Measurements from ENCODE around the gene TMEFF2. TPM values are rescaled to one million over a fixed set of nuclear protein-coding genes. Genes with fewer than 3 reads are reported as not detected.

Gene TMEFF2
- total RNA-seq, 4 donors from 2014 or later: 1.5 TPM; not detected in 3

DNA sequence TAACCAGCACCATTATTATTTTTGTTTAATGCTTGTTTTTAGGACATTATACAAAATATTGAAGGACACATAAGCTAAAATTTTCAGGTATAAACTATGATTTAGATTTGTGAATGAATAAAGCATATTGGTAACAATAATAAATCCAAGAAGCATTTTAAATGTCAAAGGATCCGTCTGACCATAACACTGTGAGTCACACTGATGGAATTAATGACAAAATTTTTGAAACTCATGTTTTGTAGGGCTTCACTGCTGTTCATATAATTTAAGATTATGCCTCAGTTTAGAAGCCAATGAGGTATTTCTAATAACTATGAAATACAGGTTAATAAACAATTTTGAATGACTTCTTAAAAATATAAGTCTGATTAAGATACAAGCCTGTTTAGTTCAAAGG is 124.6 kb downstream of the TMEFF2 start:
- Histone ChIP-seq H3K9me3 (no peaks in the 10 kb centered on the region), H3K4me1 (no peaks in the 10 kb centered on the region), H3K27ac (no peak overlapping the region), H3K27me3 (no peaks in the 10 kb centered on the region), H3K36me3 (no peaks in the 10 kb centered on the region), H3K4me3 (no peak overlapping the region)
- intact Hi-C loops (cut with DNase I; ENCODE audit: low total_unique reads): no loop called here
- no peak for DNase-seq
- TF ChIP-seq, protein P1, sequence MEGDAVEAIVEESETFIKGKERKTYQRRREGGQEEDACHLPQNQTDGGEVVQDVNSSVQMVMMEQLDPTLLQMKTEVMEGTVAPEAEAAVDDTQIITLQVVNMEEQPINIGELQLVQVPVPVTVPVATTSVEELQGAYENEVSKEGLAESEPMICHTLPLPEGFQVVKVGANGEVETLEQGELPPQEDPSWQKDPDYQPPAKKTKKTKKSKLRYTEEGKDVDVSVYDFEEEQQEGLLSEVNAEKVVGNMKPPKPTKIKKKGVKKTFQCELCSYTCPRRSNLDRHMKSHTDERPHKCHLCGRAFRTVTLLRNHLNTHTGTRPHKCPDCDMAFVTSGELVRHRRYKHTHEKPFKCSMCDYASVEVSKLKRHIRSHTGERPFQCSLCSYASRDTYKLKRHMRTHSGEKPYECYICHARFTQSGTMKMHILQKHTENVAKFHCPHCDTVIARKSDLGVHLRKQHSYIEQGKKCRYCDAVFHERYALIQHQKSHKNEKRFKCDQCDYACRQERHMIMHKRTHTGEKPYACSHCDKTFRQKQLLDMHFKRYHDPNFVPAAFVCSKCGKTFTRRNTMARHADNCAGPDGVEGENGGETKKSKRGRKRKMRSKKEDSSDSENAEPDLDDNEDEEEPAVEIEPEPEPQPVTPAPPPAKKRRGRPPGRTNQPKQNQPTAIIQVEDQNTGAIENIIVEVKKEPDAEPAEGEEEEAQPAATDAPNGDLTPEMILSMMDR (IDR thresholded peaks at IDR 0.05): no peak
- TF ChIP-seq POLR2A (IDR thresholded peaks at IDR 0.05): no peak

DNA sequence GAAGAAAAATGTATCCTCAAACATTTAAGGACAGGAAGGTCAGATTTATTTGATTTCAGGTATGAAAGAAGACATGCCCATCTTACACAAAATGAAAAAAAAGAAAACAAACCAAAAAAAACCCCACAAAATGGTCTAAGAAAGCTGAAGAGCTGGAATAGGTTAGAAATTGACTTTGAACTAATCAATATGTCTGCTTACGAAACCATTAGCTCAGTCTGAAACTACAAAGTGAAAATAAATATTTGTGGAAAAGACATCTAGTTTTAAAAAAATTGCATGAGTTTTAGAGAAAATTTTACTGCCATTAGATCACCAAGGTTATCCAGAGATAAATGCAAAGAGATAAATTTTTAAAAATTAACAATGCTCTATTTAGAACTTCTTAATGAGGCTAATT is 125.3 kb downstream of the TMEFF2 start:
- Histone ChIP-seq H3K27me3 (no peaks in the 10 kb centered on the region), H3K9me3 (no peaks in the 10 kb centered on the region), H3K4me1 (no peaks in the 10 kb centered on the region), H3K36me3 (no peaks in the 10 kb centered on the region), H3K27ac (no peak overlapping the region), H3K4me3 (no peak overlapping the region)
- intact Hi-C loops (cut with DNase I; ENCODE audit: low total_unique reads): no loop called here
- DNase-seq: no peak
- no peak for TF ChIP-seq POLR2A (IDR thresholded peaks at IDR 0.05)
- TF ChIP-seq, protein P1 (IDR thresholded peaks at IDR 0.05): no peak

DNA sequence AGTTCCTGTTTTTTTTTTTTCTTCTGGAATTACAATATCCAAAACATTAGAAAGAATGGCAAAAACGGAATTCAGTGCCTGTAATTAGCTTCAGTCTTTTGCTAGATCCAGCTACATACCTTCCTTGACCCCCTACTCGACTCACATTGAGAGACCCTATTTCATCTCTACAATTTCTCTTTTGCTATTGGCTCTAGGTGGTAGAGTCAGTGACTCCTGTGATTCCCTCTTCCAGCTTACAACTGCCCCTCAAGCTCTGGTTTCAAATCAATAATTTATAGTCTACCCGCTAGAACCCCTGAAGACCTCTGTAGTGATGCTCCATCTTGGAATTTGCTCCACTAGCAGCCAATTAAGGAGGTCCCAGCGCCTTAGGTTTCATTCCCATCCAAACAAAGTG is 125.8 kb downstream of the TMEFF2 start:
- no peaks in the 10 kb centered on the region for H3K36me3 ChIP-seq
- no peaks in the 10 kb centered on the region for H3K27me3 ChIP-seq
- no peaks in the 10 kb centered on the region for H3K4me1 ChIP-seq
- no peak overlapping the region for H3K4me3 ChIP-seq
- TF ChIP-seq POLR2A (IDR thresholded peaks at IDR 0.05): no peak
- TF ChIP-seq, protein P1 (IDR thresholded peaks at IDR 0.05): no peak
- DNase-seq: no peak
- no peak overlapping the region for H3K27ac ChIP-seq
- no peaks in the 10 kb centered on the region for H3K9me3 ChIP-seq
- intact Hi-C loops (cut with DNase I; ENCODE audit: low total_unique reads): no loop called here

DNA sequence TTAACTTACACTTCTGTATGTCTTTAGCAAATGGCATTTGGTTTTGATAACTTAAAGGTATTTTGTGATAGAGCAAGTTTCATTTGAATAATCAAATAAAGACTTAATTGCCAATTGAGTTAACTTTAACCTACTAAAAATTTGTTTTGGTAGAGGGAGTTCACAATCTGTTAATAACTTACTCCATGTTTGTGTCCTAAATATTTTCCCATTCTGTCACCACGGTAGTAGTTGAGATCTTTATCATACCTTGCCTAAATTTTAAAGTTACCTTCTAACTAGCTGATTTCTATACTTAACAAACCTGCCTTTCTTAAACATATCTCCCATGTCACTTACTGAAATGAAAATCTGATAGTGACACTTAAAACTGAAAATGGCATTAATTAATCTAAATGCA is 127.1 kb downstream of the TMEFF2 start:
- H3K9me3 ChIP-seq: no peaks in the 10 kb centered on the region
- TF ChIP-seq POLR2A (IDR thresholded peaks at IDR 0.05): no peak
- TF ChIP-seq, protein P1 (IDR thresholded peaks at IDR 0.05): no peak
- H3K4me3 ChIP-seq: no peak overlapping the region
- DNase-seq: no peak
- H3K27ac ChIP-seq: no peak overlapping the region
- H3K27me3 ChIP-seq: no peaks in the 10 kb centered on the region
- H3K36me3 ChIP-seq: no peaks in the 10 kb centered on the region
- intact Hi-C loops (cut with DNase I; ENCODE audit: low total_unique reads): no loop called here
- H3K4me1 ChIP-seq: no peaks in the 10 kb centered on the region

DNA sequence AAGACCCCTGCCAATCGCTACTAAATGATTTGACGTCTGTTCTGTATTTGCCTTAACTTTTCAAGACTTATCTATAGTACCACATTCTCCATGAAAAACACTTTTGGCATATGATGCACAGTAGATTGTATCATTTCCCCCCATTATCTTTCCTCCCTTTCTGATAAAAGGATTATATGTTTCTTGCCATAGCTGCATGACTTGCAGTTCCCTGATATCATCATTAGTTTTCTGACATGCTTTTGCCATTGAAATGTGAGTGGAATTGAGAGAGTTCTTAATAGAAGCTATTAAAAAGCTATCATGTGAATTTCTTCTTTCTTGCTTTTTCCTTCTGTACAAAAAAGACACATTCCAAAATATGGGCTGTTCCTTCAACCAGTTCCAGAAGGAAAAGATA is 130.3 kb downstream of the TMEFF2 start:
- H3K4me1 ChIP-seq: no peaks in the 10 kb centered on the region
- no peak overlapping the region for H3K4me3 ChIP-seq
- no peak overlapping the region for H3K27ac ChIP-seq
- TF ChIP-seq POLR2A (IDR thresholded peaks at IDR 0.05): no peak
- TF ChIP-seq, protein P1 (IDR thresholded peaks at IDR 0.05): no peak
- no peaks in the 10 kb centered on the region for H3K36me3 ChIP-seq
- H3K27me3 ChIP-seq: no peaks in the 10 kb centered on the region
- intact Hi-C loops (cut with DNase I; ENCODE audit: low total_unique reads): no loop called here
- H3K9me3 ChIP-seq: no peaks in the 10 kb centered on the region
- no peak for DNase-seq
